NCI-H128 (cell line): ENCODE results near the gene FBXO45.
"Not testable (repeated sequence)": the region's sequence is repeated elsewhere in the genome, so short reads cannot be mapped to it uniquely, and the experiment has no call there.

ENCODE experiments used
- DNase-seq: peaks from one replicate; lab custom pipeline; 2025; ENCODE audit not compliant: unreplicated experiment; lab: John Stamatoyannopoulos, UW

Gene FBXO45

DNA sequence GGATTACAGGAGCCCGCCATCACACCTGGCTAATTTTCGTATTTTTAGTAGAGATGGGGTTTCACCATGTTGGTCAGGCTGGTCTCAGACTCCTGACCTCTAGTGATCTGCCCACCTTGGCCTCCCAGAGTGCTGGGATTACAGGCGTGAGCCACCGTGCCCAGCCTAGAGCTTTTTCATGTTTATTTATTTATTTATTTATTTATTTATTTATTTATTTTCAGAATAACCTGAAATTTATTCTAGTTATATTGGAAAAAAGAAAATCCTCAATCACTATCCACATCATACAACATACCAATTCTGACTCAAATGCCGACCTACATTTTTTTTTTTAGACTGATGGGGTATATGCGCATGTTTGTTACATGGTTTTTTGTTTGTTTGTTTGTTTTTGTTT is 46.8 kb downstream of the FBXO45 start:
- not testable (repeated sequence) for DNase-seq

DNA sequence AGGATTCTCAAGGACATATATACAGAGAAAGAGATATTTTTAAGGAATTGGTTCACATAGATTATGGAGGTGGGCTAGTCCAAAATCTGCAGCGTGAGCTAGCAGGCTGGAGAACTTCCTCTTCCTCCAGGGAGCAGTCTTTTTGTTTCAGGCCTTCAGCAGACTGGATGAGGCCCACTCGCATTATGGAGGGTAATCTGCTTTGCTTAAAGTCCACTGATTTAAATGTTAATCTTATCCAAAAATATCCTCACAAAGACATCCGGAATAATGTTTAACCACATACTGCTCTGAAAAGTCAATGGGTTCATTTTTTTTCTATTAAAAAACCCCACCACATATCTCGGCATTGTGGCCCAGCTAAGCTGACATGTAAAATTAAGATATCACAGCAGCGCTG is 48.8 kb downstream of the FBXO45 start:
- DNase-seq = no peak

DNA sequence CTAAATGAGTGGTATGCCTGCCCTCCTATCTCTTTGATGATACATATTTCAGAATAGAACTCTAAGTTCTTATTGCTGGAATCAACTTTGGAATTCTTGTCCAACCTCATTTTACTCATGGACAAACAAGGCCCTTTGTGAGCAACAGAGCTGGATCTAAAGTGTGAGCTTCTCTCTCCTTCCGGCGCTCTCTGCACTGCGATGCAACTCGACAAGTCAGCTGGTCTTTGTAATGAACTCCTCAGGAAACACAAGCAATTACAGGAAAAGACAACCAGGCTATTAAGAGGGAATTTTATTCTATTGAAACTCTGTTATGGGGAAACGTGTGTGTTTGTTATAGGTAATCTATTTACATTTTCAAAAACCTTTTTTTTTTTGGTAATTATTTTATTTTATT is 50.8 kb downstream of the FBXO45 start:
- DNase-seq = no peak

DNA sequence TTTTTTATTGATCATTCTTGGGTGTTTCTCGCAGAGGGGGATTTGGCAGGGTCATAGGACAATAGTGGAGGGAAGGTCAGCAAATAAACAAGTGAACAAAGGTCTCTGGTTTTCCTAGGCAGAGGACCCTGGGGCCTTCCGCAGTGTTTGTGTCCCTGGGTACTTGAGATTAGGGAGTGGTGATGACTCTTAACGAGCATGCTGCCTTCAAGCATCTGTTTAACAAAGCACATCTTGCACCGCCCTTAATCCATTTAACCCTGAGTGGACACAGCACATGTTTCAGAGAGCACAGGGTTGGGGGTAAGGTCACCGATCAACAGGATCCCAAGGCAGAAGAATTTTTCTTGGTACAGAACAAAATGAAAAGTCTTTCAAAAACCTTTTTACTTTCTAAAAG is 51.2 kb downstream of the FBXO45 start:
- DNase-seq = not testable (repeated sequence)

DNA sequence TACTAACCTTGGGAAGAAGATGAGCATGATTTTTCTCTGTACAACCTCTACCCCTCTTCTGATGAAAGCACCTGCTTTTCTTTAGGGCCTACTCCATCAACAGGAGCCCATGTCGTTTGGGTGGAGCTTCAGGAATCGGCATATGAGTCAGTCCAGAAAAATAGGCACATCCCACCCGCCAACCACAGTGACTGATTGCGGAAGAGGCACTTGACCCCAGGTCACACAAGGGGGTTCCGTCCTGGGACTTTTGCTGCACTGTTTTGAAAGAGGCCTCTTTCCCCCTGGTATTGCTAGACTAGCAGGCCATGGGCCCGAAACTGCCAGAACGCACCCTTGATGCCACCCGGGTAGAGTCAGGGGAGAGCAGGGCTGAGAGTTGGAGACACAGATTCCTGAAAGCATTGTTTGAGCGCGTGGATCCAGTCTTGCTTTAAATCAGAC is 51.7 kb downstream of the FBXO45 start:
- no peak for DNase-seq

DNA sequence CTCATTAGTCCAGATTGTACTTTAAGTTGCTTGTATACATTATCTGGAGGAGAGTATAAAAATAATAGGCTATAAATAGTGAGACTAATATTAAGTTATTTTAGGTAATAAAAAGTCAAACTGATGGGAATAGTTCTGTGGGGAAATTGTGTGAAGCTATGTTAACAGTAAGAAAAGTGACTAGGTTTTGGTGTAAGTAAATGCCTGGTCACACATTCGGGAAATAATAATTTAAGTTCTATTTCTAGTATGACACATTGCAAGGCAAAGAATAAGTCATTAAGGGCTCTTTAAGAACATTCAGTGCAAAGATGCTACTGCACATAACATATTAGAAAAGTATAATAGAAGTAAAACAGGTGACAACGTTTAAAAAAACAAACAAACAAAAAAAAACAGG is 52.2 kb downstream of the FBXO45 start:
- no peak for DNase-seq

DNA sequence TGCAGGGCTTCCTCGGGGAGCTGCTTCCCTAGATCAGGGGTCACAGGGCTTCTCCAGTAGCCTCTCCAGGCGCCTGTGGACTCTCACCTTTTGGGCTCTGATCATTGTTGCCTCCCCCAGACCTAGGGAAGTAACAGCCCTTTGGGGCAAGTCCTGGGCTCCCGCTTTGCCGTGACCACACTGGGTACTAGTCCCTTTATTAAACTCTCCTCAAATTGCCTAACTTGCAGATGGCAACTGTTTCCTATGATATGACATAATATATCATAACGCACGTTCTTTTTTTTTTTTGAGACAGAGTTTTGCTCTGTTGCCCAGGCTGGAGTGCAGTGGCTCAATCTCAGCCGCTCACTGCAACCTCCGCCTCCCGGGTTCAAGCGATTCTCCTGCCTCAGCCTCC is 53.2 kb downstream of the FBXO45 start:
- no peak for DNase-seq

DNA sequence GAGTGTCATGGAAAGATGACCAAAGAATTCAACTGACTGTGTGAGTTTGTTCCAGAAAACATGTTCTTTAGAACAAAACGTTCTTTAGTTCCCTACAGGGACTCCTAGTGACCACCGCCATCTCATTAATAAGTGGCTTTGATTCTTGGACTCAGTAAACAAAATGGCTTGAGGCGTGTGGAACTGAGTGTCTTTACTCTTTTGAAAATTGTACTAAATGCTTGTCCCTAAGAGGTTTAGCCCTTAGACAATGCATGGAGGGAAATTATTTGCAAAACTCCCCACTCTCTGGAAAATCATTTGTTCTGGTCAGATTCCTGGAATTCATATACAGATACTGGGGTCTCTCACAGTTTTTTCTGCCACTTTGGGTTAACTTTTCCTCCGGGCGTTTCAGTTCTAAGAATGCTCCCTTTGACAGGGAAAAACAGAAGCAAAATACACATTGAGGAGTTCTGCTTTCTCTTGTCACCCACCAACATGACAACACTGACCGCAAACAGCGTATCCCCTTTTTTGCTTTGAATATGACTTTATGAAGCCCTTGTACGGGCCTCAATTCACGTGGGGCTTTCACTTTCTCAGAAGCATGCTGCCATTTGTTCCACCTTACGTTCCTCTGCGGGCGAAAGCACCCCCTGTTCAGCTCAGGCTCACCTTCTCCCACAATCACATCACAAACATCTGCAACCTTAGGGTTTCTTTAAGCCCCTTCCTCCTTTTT is 55.8 kb downstream of the FBXO45 start:
- no peak for DNase-seq

DNA sequence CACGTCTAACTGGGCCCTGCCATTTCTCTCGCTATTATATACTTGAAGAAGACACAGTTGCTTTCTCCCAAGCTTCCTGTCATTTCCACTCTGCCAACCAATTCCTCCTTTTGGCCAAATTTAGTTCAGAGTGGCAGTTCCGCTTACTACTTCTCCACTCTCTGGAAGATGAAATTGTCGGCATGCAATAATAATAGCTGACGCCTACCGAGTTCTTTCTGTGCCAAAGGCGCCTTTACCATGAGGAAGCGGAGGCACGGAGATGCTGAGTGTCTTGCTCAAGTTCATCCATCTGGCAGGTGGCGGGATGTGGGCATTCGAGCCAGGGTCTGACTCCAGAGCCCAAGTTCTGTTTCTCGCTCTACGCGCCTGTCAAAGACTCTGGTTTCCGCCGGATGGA is 56.4 kb downstream of the FBXO45 start:
- no peak for DNase-seq

DNA sequence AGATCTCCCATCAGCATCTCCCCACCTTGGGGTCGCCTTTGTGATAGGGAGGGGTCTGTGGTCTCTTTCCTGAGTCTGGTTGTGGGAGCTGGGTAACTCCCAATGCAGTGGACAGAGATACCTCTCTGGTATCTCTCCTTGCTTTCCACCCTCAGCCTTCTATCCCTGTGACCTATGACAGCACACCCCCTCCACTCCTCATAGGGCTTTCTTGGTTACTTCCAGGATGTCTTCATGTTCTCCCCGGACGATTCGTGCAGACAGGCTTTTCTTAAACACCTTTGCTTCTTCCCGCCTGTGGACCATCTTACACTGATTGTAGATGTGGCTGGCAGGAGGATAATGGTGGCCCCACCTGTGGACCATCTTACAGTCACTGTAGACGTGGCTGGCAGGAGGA is 56.9 kb downstream of the FBXO45 start:
- DNase-seq = no peak

DNA sequence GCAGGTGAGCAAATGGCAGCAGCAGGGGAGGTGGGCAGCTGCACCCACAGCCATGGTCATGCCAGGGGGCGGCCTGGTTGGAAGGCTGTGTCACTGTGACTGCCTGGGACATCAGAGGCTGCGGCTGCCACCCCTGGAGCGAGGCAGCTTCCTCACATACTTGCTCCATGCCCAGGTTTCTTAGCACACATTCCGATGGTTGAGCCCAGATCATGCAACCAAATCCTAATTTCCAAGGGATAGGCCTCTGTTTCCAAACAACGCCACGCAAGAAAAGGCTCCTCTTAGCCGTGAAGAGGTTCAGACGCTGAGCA is 59.4 kb downstream of the FBXO45 start:
- DNase-seq = no peak

DNA sequence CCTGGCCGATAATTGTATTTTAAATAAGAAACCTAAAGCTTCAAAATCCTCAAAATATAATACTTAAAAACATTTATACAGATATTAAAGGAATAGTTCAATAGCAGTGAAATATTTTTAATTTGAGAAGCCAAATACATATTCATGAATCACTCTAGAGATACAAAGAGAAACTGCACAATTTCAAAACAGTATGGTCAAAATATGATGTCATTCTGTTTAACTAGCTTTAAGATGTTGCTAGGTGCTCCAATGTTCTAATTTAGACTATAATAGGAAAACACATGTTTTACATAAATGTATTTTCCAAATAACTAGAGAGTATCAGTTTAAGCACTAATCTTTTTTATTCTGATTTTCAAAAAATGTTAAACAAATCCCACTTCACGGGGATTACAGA is 60.8 kb downstream of the FBXO45 start:
- DNase-seq = no peak

DNA sequence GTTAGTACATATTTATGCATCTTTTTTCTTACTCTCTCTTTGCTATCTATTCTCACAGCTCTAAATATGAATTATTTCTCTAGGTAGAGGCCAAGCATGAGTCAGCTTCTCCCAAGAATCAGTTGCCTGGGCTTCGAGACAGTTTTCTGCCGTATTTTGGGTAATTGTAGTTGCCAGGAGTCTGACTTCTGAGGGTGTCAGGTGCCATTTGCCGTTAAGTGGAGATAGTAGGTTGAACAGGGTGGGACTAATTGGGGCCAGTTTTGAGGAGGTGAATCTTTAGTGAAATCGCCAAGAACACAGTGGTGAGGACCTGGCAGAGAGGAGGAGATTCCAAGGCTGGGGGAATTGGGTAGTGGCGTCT is 63.2 kb downstream of the FBXO45 start:
- DNase-seq = no peak

DNA sequence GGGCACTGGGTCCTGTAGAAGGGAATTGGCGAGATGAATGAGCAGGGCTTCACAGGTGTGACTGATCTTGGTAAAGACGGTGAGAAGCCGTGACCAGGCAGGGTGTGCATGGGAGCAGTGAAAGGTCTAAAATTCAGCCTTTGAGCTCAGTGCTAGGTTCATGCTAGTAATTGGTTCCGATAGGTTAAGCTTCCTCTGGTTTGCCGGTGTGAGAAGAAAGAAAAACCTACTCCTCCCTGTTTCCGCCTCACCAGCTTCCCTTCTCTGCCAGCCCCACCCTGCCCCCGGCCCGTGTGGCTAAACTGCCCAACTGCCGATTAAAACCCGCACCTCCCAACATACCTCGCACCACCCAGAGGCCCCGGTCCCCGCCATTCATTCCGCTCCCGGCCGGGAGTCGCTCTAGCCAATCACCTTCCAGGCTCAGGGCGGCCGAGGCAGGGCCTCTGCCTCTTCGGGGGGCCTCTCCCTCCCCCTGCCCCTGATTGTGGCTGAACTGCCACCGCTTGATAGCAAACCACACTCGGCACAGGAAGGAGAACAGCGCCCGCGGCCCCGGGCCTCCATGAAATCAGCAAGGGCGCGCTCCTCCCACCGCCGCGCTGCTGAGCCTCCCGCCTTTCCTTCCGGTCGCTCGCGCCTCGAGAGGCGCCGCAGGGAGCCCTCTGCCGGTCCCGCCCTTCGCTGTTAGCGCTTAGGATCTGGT is 63.7 kb downstream of the FBXO45 start:
- DNase-seq = peak; percentile 84

DNA sequence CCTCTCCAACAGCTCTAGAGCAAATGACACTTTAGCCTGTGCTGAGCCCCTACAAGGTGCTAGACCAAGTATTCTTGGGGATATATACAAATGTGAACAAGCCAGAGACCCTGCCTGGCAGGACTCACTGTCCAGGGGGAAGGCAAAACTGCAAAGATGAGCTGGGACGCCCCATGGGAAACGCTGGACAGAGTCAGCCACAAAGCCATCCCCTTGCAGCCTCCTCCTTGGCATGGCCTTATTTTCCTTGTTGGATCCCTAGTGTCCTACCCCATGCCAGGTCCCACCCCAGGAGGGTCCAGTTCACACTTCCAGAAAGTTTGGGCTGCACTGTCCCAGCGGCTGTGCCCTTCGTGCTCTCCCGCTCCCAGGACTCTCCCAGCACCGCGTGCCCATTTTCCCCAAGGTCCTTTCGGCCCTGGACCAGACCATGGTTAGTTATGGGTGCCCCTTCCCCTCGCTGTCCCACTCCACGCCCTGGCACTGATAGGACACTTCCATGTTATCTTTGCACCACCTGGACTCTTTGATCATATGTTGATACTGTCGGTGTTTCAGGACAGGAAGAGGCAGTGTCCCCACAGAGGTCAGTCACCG is 65.2 kb downstream of the FBXO45 start:
- DNase-seq = no peak

DNA sequence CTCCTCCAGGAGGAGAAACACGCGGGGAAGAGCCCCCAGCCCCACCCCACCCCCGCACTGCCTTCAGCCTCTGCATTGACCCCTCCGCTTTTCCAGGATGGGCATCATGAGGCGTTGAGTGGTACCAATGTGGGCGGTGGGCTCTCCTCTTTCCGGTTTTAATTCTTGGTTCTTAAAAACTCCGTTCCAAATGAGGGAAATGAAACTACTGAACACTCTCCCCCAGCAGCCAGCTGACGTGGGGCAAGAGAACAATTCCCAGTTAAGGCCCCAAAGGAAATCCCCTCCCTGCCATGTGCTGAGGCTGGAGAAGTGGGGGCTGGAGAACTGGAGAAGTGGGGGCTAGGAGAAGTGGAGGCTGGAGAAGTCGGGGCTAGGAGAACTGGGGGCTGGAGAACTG is 65.8 kb downstream of the FBXO45 start:
- DNase-seq = no peak

DNA sequence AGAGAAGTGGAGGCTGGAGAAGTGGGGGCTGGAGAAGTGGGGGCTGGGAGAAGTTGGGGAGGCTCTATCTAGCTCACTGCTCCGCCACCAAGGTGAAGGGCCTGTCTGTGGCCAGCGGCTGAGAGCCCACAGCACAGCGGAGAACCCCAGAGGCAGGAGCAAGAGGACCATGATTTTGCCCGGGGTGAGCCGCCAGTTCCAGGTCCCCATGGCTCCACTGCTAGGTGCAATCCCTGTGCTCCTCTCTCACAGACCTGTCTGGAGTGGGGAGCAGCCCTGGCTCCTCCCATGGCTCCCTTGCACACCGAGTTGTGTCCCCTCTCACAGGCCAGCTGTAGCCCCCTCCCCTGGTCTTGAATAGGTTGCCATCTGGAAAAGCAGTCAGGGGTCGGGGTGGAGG is 66.4 kb downstream of the FBXO45 start:
- no peak for DNase-seq

DNA sequence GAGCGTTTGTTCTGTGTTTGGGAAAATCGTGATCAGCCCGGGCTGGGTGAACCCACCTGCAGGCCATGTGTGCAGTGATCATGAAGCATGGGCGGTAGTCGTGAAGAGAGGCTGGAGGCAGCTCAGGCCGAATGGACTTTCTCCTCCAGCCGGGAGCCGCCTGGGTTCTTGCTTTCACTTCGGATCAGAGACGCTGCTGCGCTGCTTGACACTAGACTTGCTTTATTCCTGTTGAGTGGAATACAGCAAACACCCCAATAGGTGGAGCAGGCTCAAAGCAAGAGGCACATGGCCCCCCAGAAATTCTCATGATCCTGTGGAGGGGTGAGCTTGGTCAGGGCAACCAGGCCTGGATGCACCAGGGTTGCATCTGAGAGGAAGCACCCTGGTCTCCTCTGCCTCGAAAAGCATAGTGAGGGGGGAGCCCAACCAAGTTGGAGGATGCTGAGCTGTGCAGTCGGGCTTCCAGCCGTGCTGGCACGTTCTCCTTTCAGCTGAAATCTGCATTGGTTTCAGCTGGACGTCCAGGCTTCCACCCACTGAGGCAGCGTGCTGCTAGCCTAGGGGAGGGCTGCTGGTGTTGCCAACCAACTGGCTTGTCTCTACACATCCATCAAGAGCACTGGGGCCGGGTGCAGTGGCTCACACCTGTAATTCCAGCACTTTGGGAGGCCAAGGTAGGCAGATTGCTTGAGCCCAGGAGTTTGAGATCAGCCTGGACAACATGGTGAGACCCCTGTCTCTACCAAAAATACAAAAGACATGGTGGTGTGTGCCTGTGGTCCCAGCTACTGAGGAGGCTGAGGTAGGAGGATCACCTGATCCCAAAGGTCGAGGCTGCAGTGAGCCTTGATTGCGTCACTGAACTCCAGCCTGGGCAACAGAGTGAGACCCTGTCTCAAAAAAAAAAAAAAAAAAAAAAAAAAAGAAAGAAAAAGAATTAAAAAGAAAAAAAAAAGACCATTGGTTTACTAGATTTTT is 68.2 kb downstream of the FBXO45 start:
- no peak for DNase-seq

DNA sequence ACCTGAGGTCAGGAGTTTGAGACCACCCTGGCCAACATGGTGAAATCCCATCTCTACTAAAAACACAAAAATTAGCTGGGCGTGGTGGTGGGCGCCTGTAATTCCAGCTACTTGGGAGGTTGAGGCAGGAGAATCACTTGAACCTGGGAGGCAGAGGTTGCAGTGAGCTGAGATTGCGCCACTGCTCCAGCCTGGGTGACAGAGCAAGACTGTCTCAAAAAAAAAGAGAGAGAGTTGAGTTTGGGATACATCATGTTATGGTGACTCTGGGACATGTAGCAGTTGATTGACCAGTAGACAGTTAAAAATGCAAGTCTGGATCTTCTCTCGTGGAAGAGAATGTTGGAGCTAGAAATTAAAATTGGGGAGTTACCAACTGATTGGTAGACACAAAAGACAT is 69.5 kb downstream of the FBXO45 start:
- DNase-seq = not testable (repeated sequence)
